ENCODE data around the gene DHRSX. TPM values are rescaled to one million over a fixed set of nuclear protein-coding genes. Genes with fewer than 3 reads are reported as not detected.
"Not testable (repeated sequence)": the region's sequence is repeated elsewhere in the genome, so short reads cannot be mapped to it uniquely, and the experiment has no call there.

DHRSX gene
- total RNA-seq, 1 donor: 11.0 TPM

DNA sequence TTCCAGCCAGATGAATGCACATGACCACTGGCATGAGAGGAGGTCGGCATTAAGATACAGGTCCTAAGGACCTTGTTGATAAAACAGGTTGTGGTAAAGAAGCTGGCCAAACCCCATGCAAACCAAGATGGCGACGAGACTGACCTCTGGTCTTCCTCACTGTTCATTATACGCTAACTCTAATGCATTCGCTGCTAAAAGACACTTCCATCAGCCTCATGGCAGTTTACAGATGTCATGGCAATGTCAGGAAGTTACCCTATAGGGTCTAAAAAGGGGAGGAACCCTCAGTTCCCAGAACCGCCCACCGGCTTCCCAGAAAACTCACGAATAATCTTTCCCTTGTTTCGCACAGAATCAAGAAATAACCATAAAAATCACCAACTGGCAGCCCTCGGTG lies 182.4 kb downstream of the DHRSX start:
- H3K4me3 ChIP-seq (ENCODE audit: low read length): no peak overlapping the region
- H3K27me3 ChIP-seq (ENCODE audit: insufficient read depth, low read length): no peaks in the 10 kb centered on the region
- peaks cover 27% of the 10 kb centered on the region for H3K4me1 ChIP-seq (ENCODE audit: insufficient read depth, low read length)
- no peaks in the 10 kb centered on the region for H3K9me3 ChIP-seq (ENCODE audit: low read depth, low read length)

DNA sequence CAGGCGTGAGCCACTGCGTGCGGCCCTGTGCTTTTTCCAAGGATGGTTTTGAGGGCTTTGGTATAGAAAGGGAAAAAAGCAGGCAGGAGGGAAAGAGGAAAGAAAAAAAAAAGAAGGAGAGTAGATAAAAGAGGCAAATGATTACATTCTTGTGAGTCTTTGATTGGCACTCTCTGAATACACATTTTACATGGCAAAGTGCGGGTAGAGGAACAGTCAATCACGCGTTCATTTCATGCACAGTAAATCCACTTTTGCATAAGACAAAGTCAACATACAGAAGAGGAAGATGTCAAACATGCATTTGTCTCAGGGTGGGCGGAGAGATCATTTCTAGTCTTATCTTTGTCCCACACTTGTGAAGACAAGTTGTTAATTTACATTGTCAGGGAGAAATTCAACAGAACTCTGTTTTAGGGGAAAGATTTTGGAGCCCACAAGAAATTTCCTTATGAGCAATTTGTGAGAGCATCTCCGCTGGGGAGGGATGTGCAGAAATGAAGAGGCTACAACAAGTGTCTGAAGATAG lies 183.2 kb downstream of the DHRSX start:
- peaks cover 22% of the 10 kb centered on the region for H3K4me1 ChIP-seq (ENCODE audit: insufficient read depth, low read length)
- H3K27me3 ChIP-seq (ENCODE audit: insufficient read depth, low read length): no peaks in the 10 kb centered on the region
- H3K4me3 ChIP-seq (ENCODE audit: low read length): no peak overlapping the region
- no peaks in the 10 kb centered on the region for H3K9me3 ChIP-seq (ENCODE audit: low read depth, low read length)

DNA sequence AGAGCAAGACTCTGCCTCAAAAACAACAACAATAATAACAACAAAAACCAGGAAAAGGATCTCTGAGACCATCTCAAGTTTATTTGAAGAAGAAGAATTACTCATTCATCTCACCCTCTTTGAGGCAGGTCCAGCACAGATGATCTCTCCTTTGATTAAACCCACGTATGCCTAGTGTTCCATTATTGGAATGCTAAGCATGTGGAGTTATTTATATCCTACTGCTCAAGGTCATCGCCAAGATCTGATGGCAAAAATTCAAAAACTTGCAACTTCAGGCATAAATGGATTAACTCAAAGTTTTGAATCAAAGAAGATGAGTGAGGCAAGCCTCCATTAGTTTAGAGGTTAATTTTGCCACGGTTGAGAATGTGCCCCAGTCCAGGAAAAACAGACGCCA lies 184.2 kb downstream of the DHRSX start:
- Histone ChIP-seq H3K27me3 (ENCODE audit: insufficient read depth, low read length) (no peaks in the 10 kb centered on the region), H3K4me1 (ENCODE audit: insufficient read depth, low read length) (peaks cover 13% of the 10 kb centered on the region), H3K4me3 (ENCODE audit: low read length) (no peak overlapping the region), H3K9me3 (ENCODE audit: low read depth, low read length) (no peaks in the 10 kb centered on the region)

DNA sequence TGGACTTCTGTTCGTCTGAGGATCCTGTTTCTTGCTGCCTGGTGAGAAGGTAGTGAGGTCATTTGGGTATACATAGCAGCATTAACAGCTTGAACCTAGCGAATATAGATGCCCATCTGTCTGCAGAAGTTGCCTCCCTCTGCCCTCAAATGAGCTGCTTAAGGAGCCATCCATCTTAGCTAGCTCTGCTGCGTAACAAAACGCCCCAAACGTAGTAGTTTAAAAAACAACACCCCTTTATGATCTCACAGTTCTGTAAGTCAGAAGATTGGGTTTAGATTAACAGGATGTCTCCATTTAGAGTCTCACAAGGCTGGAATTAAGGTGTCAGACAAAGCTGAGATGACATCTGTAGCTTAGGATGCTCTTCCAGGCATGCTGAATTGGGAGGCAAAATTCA lies 185.3 kb downstream of the DHRSX start:
- Histone ChIP-seq H3K9me3 (ENCODE audit: low read depth, low read length) (no peaks in the 10 kb centered on the region), H3K4me3 (ENCODE audit: low read length) (no peak overlapping the region), H3K27me3 (ENCODE audit: insufficient read depth, low read length) (no peaks in the 10 kb centered on the region), H3K4me1 (ENCODE audit: insufficient read depth, low read length) (peaks cover 2% of the 10 kb centered on the region)

DNA sequence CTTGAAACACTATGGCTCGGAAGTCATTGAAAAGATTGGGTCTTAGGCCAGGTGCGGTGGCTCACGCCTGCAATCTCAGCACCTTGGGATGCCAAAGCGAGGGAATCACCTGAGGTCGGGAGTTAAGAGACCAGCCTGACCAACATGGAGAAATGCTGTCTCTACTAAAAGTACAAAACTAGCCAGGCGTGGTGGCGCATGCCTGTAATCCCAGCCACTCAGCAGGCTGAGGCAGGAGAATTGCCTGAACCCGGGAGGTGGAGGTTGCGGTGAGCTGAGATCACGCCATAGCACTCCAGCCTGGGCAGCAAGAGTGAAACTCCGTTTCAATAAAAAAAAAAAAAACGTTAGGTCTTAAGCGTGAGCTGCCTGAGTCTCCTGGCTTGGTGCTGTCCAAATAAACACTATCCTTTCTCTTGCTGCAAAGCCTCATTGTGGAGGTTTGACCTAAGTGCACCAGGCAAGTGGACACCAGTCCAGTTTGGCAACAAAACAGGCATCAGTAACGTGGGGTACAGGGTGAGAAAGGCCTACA lies 185.9 kb downstream of the DHRSX start:
- Histone ChIP-seq H3K4me3 (ENCODE audit: low read length) (no peak overlapping the region), H3K4me1 (ENCODE audit: insufficient read depth, low read length) (no peaks in the 10 kb centered on the region), H3K9me3 (ENCODE audit: low read depth, low read length) (no peaks in the 10 kb centered on the region), H3K27me3 (ENCODE audit: insufficient read depth, low read length) (no peaks in the 10 kb centered on the region)

DNA sequence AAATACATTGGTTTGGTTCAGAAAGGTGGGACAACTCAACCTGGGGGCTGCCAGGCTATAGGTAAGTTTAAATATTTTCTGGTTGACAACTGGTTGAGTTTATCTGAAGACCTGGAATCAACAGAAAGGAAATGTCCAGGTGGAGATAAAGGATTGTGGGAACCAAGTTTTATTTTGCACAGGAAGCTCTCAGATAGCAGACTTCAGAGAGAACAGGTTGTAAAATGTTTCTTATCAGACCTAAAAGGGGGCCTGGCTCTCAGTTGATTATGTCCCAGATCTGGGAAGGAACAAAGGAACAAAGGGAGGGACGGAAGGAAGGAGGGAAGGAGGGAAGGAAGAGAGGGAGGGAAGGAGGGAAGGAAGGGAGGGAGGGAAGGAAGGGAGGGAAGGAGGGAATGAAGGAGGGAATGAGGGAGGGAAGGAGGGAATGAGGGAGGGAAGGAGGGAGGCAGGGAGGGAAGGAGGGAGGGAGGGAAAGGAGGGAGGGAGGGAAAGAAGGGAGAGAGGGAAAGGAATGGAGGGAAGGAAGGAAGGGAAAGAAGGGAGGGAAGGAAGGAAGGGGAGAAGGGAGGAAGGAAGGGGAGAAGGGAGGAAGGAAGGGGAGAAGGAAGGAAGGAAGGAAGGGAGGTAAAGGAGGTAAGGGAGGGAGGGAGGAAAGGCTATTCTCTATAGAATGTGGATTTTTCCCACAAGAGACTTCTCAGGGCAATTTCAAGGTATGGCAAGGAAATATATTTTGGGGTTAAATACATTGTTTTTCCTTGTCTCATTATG lies 186.7 kb downstream of the DHRSX start:
- Histone ChIP-seq H3K9me3 (ENCODE audit: low read depth, low read length) (no peaks in the 10 kb centered on the region), H3K4me3 (ENCODE audit: low read length) (no peak overlapping the region), H3K4me1 (ENCODE audit: insufficient read depth, low read length) (no peaks in the 10 kb centered on the region), H3K27me3 (ENCODE audit: insufficient read depth, low read length) (no peaks in the 10 kb centered on the region)

DNA sequence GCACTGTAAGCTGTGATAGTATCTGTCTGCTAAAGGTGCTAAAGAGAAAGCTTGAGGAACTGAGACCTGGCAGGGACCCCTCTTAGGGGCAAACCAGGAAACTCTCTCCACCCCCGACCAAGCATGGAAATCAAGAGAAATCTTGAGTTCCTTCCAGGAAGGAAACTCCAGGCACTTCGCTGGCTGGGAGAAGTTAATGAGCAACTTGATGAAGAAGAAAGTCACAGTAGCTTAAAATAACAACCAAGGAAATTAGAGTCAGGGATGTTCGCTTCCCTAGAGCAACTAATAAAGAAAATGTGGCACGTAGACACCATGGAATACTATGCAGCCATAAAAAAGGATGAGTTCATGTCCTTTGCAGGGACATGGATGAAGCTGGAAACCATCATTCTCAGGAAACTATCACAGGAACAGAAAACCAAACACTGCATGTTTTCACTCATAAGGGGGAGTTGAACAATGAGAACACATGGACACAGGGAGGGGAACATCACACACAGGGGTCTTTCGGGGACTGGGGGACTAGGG lies 188.7 kb downstream of the DHRSX start:
- not testable (repeated sequence) for H3K9me3 ChIP-seq (ENCODE audit: low read depth, low read length); H3K27me3 ChIP-seq (ENCODE audit: insufficient read depth, low read length); H3K4me1 ChIP-seq (ENCODE audit: insufficient read depth, low read length); H3K4me3 ChIP-seq (ENCODE audit: low read length)

DNA sequence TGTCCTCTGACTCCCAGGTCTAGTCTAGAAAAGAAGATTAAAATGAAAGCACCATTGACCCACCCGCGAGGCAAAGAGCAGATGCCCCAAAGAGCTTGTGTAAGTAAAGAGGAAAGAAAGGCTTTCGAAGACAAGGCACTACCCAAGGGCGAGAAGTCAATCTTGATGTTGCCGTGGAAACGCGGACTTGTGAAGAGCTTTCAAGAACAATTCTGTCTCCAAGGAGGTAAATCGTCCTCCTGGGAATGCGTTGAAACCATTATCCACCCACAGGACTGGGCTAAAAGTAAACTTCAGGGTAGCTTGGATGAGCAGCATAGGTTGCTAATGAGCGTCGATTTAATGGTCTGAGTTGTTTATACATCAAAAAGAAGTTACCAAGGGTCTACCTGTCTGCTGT lies 189.3 kb downstream of the DHRSX start:
- Histone ChIP-seq H3K4me3 (ENCODE audit: low read length) (no peak overlapping the region), H3K9me3 (ENCODE audit: low read depth, low read length) (no peaks in the 10 kb centered on the region)

DNA sequence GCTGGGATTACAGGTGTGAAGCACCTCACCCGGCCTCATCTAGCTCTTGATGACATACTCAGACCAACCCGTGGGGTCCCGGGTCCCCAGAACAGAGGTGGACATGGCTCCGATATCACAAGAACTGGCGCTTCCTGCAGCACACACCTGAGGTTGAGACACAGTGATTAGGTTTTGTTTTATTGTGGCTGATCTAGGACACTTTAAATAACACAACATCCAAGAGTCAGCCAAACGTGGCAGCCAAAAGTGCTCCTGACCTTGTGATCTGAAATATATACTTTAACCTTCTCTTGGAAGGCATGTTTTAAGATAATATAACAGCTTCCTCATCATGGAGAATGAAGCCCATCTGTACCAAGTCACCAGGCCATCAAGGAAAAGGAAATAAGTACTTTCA lies 198.9 kb downstream of the DHRSX start:
- H3K4me3 ChIP-seq (ENCODE audit: low read length): no peak overlapping the region
- H3K27me3 ChIP-seq (ENCODE audit: insufficient read depth, low read length): no peaks in the 10 kb centered on the region
- H3K4me1 ChIP-seq (ENCODE audit: insufficient read depth, low read length): no peaks in the 10 kb centered on the region
- no peaks in the 10 kb centered on the region for H3K9me3 ChIP-seq (ENCODE audit: low read depth, low read length)

More for the DNA sequence above, 189.3 kb downstream of the DHRSX start:
- no peaks in the 10 kb centered on the region for H3K27me3 ChIP-seq (ENCODE audit: insufficient read depth, low read length)
- H3K4me1 ChIP-seq (ENCODE audit: insufficient read depth, low read length): no peaks in the 10 kb centered on the region

DNA sequence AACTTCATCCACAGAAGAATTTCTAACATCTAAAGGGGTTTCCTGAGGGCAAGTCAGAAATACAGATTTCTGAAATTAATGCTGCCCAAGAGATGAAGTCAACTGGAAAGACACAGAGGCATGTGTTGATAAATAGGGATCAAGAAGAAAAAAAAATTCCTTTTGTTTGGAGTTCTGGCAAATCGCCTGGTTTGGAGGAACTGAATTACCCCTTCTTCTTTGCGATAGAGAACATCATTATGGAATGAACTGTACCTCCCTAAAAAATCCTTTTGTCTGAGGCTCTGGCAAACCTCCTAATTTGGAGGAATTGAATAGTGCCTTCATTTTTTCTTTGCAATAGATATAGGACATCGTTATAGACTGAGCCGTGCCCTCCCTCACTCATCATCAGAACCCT lies 200.9 kb downstream of the DHRSX start:
- no peaks in the 10 kb centered on the region for H3K4me1 ChIP-seq (ENCODE audit: insufficient read depth, low read length)
- no peak overlapping the region for H3K4me3 ChIP-seq (ENCODE audit: low read length)
- H3K9me3 ChIP-seq (ENCODE audit: low read depth, low read length): no peaks in the 10 kb centered on the region
- no peaks in the 10 kb centered on the region for H3K27me3 ChIP-seq (ENCODE audit: insufficient read depth, low read length)

DNA sequence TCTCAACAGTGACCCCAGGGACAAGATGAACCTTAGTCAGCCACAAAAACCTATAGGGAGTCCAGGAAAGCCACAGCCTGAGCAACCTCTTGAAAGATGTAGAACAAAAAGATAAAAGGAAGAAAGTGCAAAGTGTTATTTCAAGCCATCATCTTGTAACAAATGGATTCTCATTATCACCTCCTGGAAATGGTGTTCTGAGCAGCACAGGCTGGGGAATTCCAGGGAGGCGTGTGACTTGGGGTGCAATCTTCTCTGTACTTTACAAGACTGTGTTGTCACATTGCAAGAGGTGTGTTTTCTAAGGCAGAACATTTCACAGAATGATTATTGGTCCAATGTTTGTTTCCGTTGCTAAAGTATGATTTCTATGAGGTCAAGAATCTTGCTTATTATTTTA lies 214.0 kb downstream of the DHRSX start:
- Histone ChIP-seq H3K27me3 (ENCODE audit: insufficient read depth, low read length) (no peaks in the 10 kb centered on the region), H3K9me3 (ENCODE audit: low read depth, low read length) (no peaks in the 10 kb centered on the region), H3K4me3 (ENCODE audit: low read length) (no peak overlapping the region), H3K4me1 (ENCODE audit: insufficient read depth, low read length) (no peaks in the 10 kb centered on the region)

DNA sequence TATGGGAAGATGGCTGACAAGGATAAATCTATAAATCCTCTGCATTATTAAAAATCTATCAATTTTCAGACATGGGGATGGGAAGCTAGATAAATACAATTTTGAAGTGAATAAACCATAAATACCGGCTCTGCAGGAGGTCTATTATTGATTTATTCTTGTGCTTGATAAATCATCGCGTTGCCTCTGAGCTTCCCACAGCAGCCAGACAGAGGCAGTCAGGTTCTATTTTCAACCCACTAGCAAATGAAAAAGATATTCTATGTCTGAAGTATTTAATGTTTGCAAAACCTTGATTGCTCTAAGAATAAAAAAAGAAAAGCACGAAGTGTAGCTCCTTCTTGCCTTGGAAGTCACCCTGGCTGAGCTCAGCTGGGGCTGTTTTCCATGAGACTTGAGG lies 216.2 kb downstream of the DHRSX start:
- H3K9me3 ChIP-seq (ENCODE audit: low read depth, low read length): no peaks in the 10 kb centered on the region
- no peaks in the 10 kb centered on the region for H3K4me1 ChIP-seq (ENCODE audit: insufficient read depth, low read length)
- no peak overlapping the region for H3K4me3 ChIP-seq (ENCODE audit: low read length)
- no peaks in the 10 kb centered on the region for H3K27me3 ChIP-seq (ENCODE audit: insufficient read depth, low read length)

DNA sequence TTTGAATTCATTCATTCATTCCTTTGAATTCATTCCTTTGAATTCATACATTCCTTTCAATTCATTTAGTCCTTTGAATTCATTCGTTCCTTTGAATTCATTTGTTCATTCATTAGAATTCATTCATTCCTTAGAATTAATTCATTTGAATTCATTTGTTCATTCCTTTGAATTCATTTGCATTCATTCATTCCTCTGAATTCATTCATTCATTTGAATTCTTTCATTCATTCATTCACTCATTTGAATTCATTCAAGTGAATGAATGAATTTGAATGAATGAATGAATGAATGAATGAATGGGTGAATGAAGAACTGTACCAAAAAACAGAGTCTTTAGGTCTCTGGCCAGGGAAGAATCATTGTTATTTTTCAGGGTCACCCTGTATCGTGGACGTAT lies 216.6 kb downstream of the DHRSX start:
- no peaks in the 10 kb centered on the region for H3K4me1 ChIP-seq (ENCODE audit: insufficient read depth, low read length)
- no peaks in the 10 kb centered on the region for H3K27me3 ChIP-seq (ENCODE audit: insufficient read depth, low read length)
- no peaks in the 10 kb centered on the region for H3K9me3 ChIP-seq (ENCODE audit: low read depth, low read length)
- H3K4me3 ChIP-seq (ENCODE audit: low read length): no peak overlapping the region

DNA sequence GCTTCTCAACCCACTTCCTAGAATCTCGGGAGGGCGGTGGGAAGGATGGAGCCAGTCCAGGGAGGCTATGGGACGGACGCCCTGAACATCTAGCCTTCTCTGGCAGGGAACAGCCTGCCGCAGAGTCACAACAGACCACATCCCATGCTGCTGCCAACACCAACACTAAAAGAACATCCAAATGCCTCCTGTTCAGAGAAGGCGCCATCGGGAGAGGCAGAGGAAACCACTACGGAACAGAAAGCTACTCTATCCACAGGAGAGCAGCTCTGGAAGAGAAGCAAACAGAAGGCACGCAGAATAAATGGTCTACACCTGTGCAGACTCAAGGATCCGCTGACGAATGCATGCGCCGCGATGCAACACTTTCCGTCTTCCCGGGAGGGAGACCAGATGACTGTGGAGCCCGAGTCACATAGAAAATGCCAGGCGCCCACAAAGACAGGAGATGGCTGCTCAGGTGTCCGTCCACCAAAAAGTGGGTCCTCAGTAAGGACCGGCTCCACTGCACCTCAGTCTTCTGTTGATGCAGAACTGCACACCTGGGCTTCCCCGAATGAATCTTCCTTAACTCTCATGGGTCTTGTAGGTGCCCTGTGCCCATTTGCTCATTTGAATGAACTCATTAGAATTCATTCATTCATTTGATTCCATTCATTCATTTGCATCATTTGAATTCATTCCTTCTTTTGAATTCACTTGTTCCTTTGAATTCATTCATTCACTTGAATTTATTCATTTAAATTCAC lies 217.5 kb downstream of the DHRSX start:
- Histone ChIP-seq H3K4me3 (ENCODE audit: low read length) (no peak overlapping the region), H3K27me3 (ENCODE audit: insufficient read depth, low read length) (no peaks in the 10 kb centered on the region), H3K9me3 (ENCODE audit: low read depth, low read length) (no peaks in the 10 kb centered on the region), H3K4me1 (ENCODE audit: insufficient read depth, low read length) (no peaks in the 10 kb centered on the region)

DNA sequence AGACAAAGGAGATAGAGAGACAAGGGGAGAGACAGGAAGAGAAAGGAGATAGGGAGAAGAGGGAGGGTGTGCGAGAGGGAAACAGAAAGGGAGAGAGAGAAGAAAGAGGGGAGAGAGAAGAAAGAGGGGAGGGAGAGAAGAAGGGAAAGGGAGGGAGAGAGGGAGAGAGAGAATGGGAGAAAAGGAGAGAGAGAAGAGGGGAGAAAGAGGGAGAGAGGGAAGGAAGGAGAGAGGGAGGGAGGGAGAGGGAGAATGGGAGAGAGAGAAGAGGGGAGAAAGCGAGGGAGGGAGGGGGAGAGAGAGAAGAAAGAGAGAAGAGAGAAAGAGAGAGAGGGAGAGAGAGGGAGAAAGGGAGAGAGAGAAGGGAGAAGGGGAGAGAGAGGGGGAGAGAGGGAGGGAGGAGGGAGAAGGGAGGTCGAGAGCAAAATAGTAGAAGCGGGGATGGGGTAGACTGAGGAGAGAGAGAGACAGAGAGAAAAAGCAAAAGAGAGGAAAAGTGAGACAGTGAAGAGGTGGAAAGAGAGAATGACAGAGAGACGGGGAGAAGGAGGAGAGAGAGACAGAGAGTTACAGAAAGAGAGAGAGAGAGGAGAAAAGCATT lies 218.2 kb downstream of the DHRSX start:
- H3K4me3 ChIP-seq (ENCODE audit: low read length): no peak overlapping the region
- H3K4me1 ChIP-seq (ENCODE audit: insufficient read depth, low read length): no peaks in the 10 kb centered on the region
- H3K9me3 ChIP-seq (ENCODE audit: low read depth, low read length): no peaks in the 10 kb centered on the region

More for the DNA sequence above, 218.2 kb downstream of the DHRSX start:
- H3K27me3 ChIP-seq (ENCODE audit: insufficient read depth, low read length): no peaks in the 10 kb centered on the region

All from mononuclear cell (primary cell).